NB4 (cell line): Measurements from ENCODE around the gene PGAM5.

ENCODE experiments used
- DNase-seq: peaks from one replicate; pipeline ENCODE4 v3.0.0; 2010; ENCODE audit warnings: low read depth
- H3K4me3 ChIP-seq: one replicate; pipeline ENCODE4 v1.5.1; 2011; ENCODE audit warnings: mild to moderate bottlenecking, low read depth, low read length, moderate library complexity
- CTCF ChIP-seq: IDR thresholded peaks from one replicate; pipeline ENCODE4 v1.5.1; 2012; ENCODE audit warnings: low read depth, low read length
- MAX ChIP-seq: IDR thresholded peaks from 2 replicates; pipeline ENCODE4 v1.6.1; 2011; ENCODE audit warnings: low read depth, low read length
- MYC ChIP-seq: IDR thresholded peaks from 2 replicates; pipeline ENCODE4 v1.6.1; 2011; ENCODE audit warnings: low read depth, low read length
- POLR2A ChIP-seq: IDR thresholded peaks from 2 replicates; pipeline ENCODE4 v1.6.1; 2011; ENCODE audit warnings: mild to moderate bottlenecking; ENCODE audit not compliant: insufficient read length; ENCODE audit errors: extremely low read depth

Gene PGAM5

GRCh38 chr12:132708150-132708549 is 2.5 kb upstream of the PGAM5 start:
- TF ChIP-seq MYC (no peak), MAX (no peak), CTCF (no peak), POLR2A (no peak)
- no peak overlapping the region for H3K4me3 ChIP-seq
- DNase-seq = no peak

- TF ChIP-seq POLR2A (no peak), MAX (no peak), MYC (no peak), CTCF (no peak)
- peak; percentile 44 for DNase-seq
- peak overlapping the region; percentile 76 for H3K4me3 ChIP-seq
Observed at GRCh38 chr12:132710043-132710404, 618 bp upstream of the PGAM5 start.

GRCh38 chr12:132711080-132711843 is 620 bp downstream of the PGAM5 start:
- peak; percentile 66 for DNase-seq
- TF ChIP-seq CTCF (no peak), MAX (no peak), POLR2A (no peak), MYC (no peak)

GRCh38 chr12:132713123-132713522 is 2.5 kb downstream of the PGAM5 start:
- DNase-seq = no peak
- H3K4me3 ChIP-seq = no peak overlapping the region
- no peak for TF ChIP-seq CTCF

More at GRCh38 chr12:132711080-132711843, 620 bp downstream of the PGAM5 start:
- peak overlapping the region; percentile 73 for H3K4me3 ChIP-seq

- no peak overlapping the region for H3K4me3 ChIP-seq
- no peak for DNase-seq
- TF ChIP-seq MYC = no peak
- TF ChIP-seq CTCF = no peak
- TF ChIP-seq MAX = no peak
- TF ChIP-seq POLR2A = no peak
Observed at GRCh38 chr12:132715874-132716273, 5.2 kb downstream of the PGAM5 start.

GRCh38 chr12:132716356-132716755 is 5.7 kb downstream of the PGAM5 start:
- H3K4me3 ChIP-seq = no peak overlapping the region

More at GRCh38 chr12:132716356-132716755, 5.7 kb downstream of the PGAM5 start:
- no peak for DNase-seq
- TF ChIP-seq CTCF = no peak
- TF ChIP-seq POLR2A = no peak
- no peak for TF ChIP-seq MAX
- TF ChIP-seq MYC = no peak
